Embryonic facial prominence (tissue), 1 donor: ENCODE data around the gene RETN.

Source experiments
- DNase-seq: peaks from one replicate; pipeline ENCODE4 v3.0.0-alpha.2; 2016; ENCODE audit errors: extremely low spot score

The RETN gene

GRCh38 chr19:7705387-7706187 lies 36.7 kb downstream of the RETN start:
- DNase-seq: no peak

GRCh38 chr19:7706188-7706954 lies 37.5 kb downstream of the RETN start:
- no peak for DNase-seq

GRCh38 chr19:7706955-7707456 lies 38.2 kb downstream of the RETN start:
- DNase-seq: no peak

GRCh38 chr19:7709932-7710460 lies 41.1 kb downstream of the RETN start:
- no peak for DNase-seq

- no peak for DNase-seq
Measured at GRCh38 chr19:7710616-7711015, 41.8 kb downstream of the RETN start.

GRCh38 chr19:7715671-7716070 lies 46.8 kb downstream of the RETN start:
- no peak for DNase-seq

GRCh38 chr19:7716762-7717161 lies 47.9 kb downstream of the RETN start:
- DNase-seq: no peak

GRCh38 chr19:7718668-7719067 lies 49.8 kb downstream of the RETN start:
- DNase-seq: no peak
